D721Med (cell line): ENCODE data around the gene ATRX.
"Not testable (repeated sequence)": the region's sequence is repeated elsewhere in the genome, so short reads cannot be mapped to it uniquely, and the experiment has no call there.

ENCODE experiments used
- DNase-seq: peaks from one replicate; pipeline ENCODE4 v3.0.0; 2011; ENCODE audit warnings: low spot score; ENCODE audit not compliant: insufficient read length
- FAIRE-seq: peaks from 2 replicates; lab custom pipeline; 2011; peaks lifted over from hg19 to GRCh38; lab: Jason Lieb, UNC
- CTCF ChIP-seq: IDR thresholded peaks from 2 replicates; pipeline ENCODE4 v1.5.1; 2012; ENCODE audit warnings: mild to moderate bottlenecking, control low read depth; ENCODE audit not compliant: insufficient read depth; ENCODE audit errors: missing control alignments

The ATRX gene

GRCh38 chrX:77785486-77786364 is at the start of gene ATRX:
TSS of gene ATRX (minus strand) at chrX:77786216. CDS start at chrX:77786001, 215 bp downstream.
- FAIRE-seq = no peak
- peak; percentile 34 for DNase-seq
- no peak for TF ChIP-seq CTCF

GRCh38 chrX:77831544-77831943 is 45.5 kb upstream of the ATRX start:
- not testable (repeated sequence) for FAIRE-seq, DNase-seq

GRCh38 chrX:77821989-77822388 is 36.0 kb upstream of the ATRX start:
- not testable (repeated sequence) for DNase-seq, FAIRE-seq

- no peak for TF ChIP-seq CTCF
- FAIRE-seq (no peak), DNase-seq (no peak)
Measured at GRCh38 chrX:77820091-77820727, 34.2 kb upstream of the ATRX start.

GRCh38 chrX:77814210-77814609 is 28.2 kb upstream of the ATRX start:
- DNase-seq (no peak), FAIRE-seq (no peak)
- no peak for TF ChIP-seq CTCF

GRCh38 chrX:77802201-77802600 is 16.2 kb upstream of the ATRX start:
- DNase-seq (no peak), FAIRE-seq (no peak)
- TF ChIP-seq CTCF = no peak

GRCh38 chrX:77795124-77795523 is 9.1 kb upstream of the ATRX start:
- TF ChIP-seq CTCF = no peak
- no peak for FAIRE-seq
- no peak for DNase-seq

- DNase-seq (no peak), FAIRE-seq (no peak)
- TF ChIP-seq CTCF = no peak
Measured at GRCh38 chrX:77793946-77794345, 7.9 kb upstream of the ATRX start.
